Fibroblast of lung (primary cell): ENCODE measurements around the gene NME8. TPM values are rescaled to one million over a fixed set of nuclear protein-coding genes. Genes with fewer than 3 reads are reported as not detected.

Source experiments
- DNase-seq, 2 donors: peaks; one replicate each; pipeline versions ENCODE4 v3.0.0 to v3.0.0-alpha.2; 2010; ENCODE audit warnings: low read depth in 2 of 2
- H2AFZ ChIP-seq: 2 replicates; pipeline ENCODE4 v1.5.1; 2012; ENCODE audit warnings: low read length, control low read depth, inconsistent platforms
- H3K27ac ChIP-seq: 2 replicates; pipeline ENCODE4 v1.5.1; 2011; ENCODE audit warnings: low read length, control low read depth; ENCODE audit not compliant: insufficient read depth
- H3K27me3 ChIP-seq: 2 replicates; pipeline ENCODE4 v1.5.1; 2011; ENCODE audit warnings: mild to moderate bottlenecking, low read length; ENCODE audit not compliant: control insufficient read depth, insufficient read depth
- H3K36me3 ChIP-seq: 2 replicates; pipeline ENCODE4 v1.5.1; 2011; ENCODE audit warnings: low read length; ENCODE audit not compliant: control insufficient read depth, insufficient read depth
- H3K4me1 ChIP-seq: 2 replicates; pipeline ENCODE4 v1.5.1; 2011; ENCODE audit warnings: low read length; ENCODE audit not compliant: control insufficient read depth, insufficient read depth; ENCODE audit errors: extremely low read depth
- H3K4me2 ChIP-seq: 2 replicates; pipeline ENCODE4 v1.5.1; 2011; ENCODE audit warnings: low read length, control low read depth; ENCODE audit not compliant: insufficient read depth; ENCODE audit errors: extremely low read depth
- H3K4me3 ChIP-seq, 4 experiments: fragments of 200-600 bp in 1 of 4; sonication (generic) in 1 of 4; replicated peaks in 1 of 4; 2 replicates each; pipeline ENCODE4 v1.5.1; 2011 to 2016; ENCODE audit warnings: low read length in 4 of 4, low read depth in 3 of 4, mild to moderate bottlenecking in 3 of 4, control low read depth in 2 of 4, inconsistent platforms in 1 of 4, mixed read lengths in 1 of 4; ENCODE audit not compliant: insufficient read depth in 1 of 4; ENCODE audit errors: control extremely low read depth in 1 of 4
- H3K79me2 ChIP-seq: 2 replicates; pipeline ENCODE4 v1.5.1; 2012; ENCODE audit warnings: mild to moderate bottlenecking, low read length, inconsistent platforms; ENCODE audit not compliant: control insufficient read depth, insufficient read depth
- H3K9ac ChIP-seq: 2 replicates; pipeline ENCODE4 v1.5.1; 2011; ENCODE audit warnings: mild to moderate bottlenecking, low read length, control low read depth; ENCODE audit not compliant: insufficient read depth
- H3K9me3 ChIP-seq: 2 replicates; pipeline ENCODE4 v1.5.1; 2012; ENCODE audit warnings: low read depth, low read length; ENCODE audit not compliant: control insufficient read depth, insufficient read depth
- H4K20me1 ChIP-seq: 2 replicates; pipeline ENCODE4 v1.5.1; 2011; ENCODE audit warnings: low read length; ENCODE audit not compliant: control insufficient read depth, insufficient read depth; ENCODE audit errors: extremely low read depth
- CTCF ChIP-seq, 2 donors: IDR thresholded peaks in 1 of 2; conservative IDR thresholded peaks in 1 of 2; 1 replicate in 1 of 2; 2 replicates in 1 of 2; pipeline ENCODE4 v1.5.1; 2011 to 2012; ENCODE audit warnings: low read length in 2 of 2, control low read depth in 1 of 2, inconsistent platforms in 1 of 2, low read depth in 1 of 2, mild to moderate bottlenecking in 1 of 2
- EZH2 ChIP-seq: IDR thresholded peaks from 2 replicates; pipeline ENCODE4 v1.5.1; 2012; ENCODE audit warnings: low read length, control low read depth, mild to moderate bottlenecking; ENCODE audit errors: missing control alignments
- polyA plus RNA-seq, 2 donors: library from polyadenylated mRNA; depleted of rRNA in 1 of 2; stranded (reverse) in 1 of 2; unstranded in 1 of 2; fragments of >200 nt; gene quantifications; 2 replicates each; pipeline ENCODE4 v1.2.1, GENCODE V29; 2011 to 2012; ENCODE audit warnings: missing spikeins in 1 of 2
- total RNA-seq: library from RNA; depleted of rRNA; stranded (reverse); fragments of >200 nt; gene quantifications from 2 replicates; pipeline ENCODE4 v1.2.1, GENCODE V29; 2014

The NME8 gene
- total and polyA plus RNA-seq, 2 donors (not counting 1 experiment from before 2014, with no cell fraction given) = not detected

DNA sequence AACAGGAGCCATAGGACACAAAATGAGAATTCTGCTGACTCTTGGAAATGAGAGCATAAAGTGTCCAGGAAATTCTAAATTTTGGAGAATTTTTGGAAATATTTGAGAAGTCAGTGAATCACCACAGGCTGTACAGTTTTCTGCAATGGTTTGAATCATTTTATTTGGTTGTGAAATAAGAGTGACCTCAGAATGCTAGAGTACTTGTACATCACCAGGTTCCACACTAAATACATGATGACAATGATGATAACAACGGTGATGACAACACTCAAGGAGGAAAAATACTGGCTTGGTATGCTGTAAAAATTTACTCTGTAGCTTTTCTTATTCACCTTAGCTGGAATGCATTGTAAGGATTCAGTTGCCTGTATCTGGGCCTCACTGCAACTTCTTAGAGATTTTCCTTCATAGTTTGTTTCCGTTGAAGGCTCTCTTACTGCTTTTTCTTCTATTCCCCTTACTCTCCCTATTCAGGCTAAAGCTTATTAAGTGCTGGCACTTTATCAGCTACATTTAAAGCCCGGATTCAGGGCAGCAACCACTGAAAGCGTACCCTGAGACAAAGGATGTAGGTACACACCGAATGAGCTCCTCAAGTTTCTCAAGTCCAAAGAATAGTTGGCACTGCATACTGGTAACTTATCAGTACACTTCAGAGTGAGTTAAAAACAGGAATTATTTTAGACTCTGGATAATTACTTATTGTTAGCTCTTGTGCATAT, 30.2 kb upstream of the NME8 start:
- no peak overlapping the region for H3K4me2 ChIP-seq
- H3K27ac ChIP-seq = no peak overlapping the region
- no peaks in the 10 kb centered on the region for H4K20me1 ChIP-seq
- H3K79me2 ChIP-seq = no peaks in the 10 kb centered on the region
- no peak overlapping the region for H3K9ac ChIP-seq
- H3K4me3 ChIP-seq = no peak overlapping the region
- no peaks in the 10 kb centered on the region for H3K4me1 ChIP-seq
- H2AFZ ChIP-seq = no peak overlapping the region
- TF ChIP-seq EZH2 = no peak
- TF ChIP-seq CTCF (conservative IDR thresholded peaks at IDR 0.05 in 1 of 2, IDR thresholded peaks at IDR 0.05 in 1 of 2; ENCODE audit: low read depth in 1 of 2, low read length in 2 of 2) = no peak
- no peaks in the 10 kb centered on the region for H3K27me3 ChIP-seq
- no peaks in the 10 kb centered on the region for H3K9me3 ChIP-seq
- DNase-seq = no peak
- H3K36me3 ChIP-seq = no peaks in the 10 kb centered on the region

DNA sequence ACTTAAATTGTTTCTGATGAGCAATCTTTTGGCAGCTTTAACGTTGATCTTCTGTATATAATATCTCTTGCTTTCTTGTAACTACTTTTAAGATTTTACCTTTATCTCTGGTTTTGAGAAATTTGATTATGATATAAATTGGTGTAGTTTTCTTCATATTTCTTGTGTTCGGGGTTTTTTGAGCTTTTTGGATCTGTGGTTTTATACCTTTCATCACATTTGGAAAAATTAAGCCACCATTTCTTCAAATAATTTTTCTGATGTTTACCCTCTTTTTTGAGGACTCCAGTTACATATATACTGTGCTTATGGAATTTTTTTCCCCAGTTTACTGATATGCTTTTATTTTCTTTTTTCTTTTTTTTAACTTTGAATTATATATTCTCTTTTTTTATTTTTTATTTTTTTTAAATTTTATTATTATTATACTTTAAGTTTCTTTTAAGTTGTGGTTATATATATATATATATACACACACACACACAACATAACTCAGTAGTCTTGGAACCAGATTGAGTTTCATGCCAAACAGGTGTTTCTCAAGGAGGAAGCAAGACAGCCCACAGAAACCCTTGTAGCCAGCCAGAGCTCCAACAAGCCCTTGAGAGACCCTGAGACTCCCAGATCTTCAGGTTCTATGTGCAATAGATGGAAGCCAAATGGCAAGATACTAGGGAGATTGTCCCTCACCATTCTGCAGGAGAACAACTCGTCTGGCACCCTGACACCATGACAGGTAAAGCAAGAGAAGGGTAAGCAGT, 27.5 kb upstream of the NME8 start:
- Histone ChIP-seq H4K20me1 (no peaks in the 10 kb centered on the region), H3K27ac (no peak overlapping the region), H3K36me3 (no peaks in the 10 kb centered on the region), H3K9ac (no peak overlapping the region), H3K4me3 (no peak overlapping the region), H3K79me2 (no peaks in the 10 kb centered on the region), H3K4me2 (no peak overlapping the region), H3K27me3 (no peaks in the 10 kb centered on the region), H3K9me3 (no peaks in the 10 kb centered on the region), H2AFZ (no peak overlapping the region), H3K4me1 (no peaks in the 10 kb centered on the region)
- no peak for TF ChIP-seq CTCF (conservative IDR thresholded peaks at IDR 0.05 in 1 of 2, IDR thresholded peaks at IDR 0.05 in 1 of 2; ENCODE audit: low read depth in 1 of 2, low read length in 2 of 2)
- TF ChIP-seq EZH2 = no peak
- DNase-seq = no peak

DNA sequence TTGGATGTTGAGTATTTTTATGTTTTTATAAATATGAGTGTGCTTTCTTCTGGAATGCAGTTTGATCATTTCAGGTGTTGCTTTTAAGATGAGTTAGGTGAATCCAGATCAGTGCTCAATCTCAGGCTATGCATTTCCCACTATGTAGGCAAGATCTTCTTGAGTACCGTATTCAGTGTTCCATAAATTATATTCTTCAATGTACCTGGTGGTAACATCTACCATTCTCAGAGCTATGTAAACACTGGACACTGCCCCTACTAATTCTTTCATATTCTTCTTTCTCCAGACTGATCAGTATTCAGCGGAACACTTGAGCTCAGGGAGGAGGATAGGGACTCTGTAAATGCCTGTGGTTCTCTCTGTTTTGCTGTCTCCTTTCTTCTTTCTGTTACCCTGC, 25.5 kb upstream of the NME8 start:
- Histone ChIP-seq H3K27ac (no peak overlapping the region), H2AFZ (no peak overlapping the region), H3K9me3 (no peaks in the 10 kb centered on the region), H3K4me2 (no peak overlapping the region), H3K79me2 (no peaks in the 10 kb centered on the region), H3K27me3 (no peaks in the 10 kb centered on the region), H3K4me3 (no peak overlapping the region), H4K20me1 (no peaks in the 10 kb centered on the region), H3K4me1 (no peaks in the 10 kb centered on the region), H3K36me3 (no peaks in the 10 kb centered on the region), H3K9ac (no peak overlapping the region)
- DNase-seq = no peak
- no peak for TF ChIP-seq CTCF (conservative IDR thresholded peaks at IDR 0.05 in 1 of 2, IDR thresholded peaks at IDR 0.05 in 1 of 2; ENCODE audit: low read depth in 1 of 2, low read length in 2 of 2)
- no peak for TF ChIP-seq EZH2
